BE2C (cell line): ENCODE measurements around the gene AGO4.
"Not testable (repeated sequence)": the region's sequence is repeated elsewhere in the genome, so short reads cannot be mapped to it uniquely, and the experiment has no call there.

Experiments
- DNase-seq: peaks from one replicate; pipeline ENCODE4 v3.0.0-alpha.2; 2020
- H3K27me3 ChIP-seq: fragments of 250-450 bp; sonication (Bioruptor Pico); 2 replicates; pipeline ENCODE4 v1.5.1; 2020; ENCODE audit warnings: mild to moderate bottlenecking
- H3K36me3 ChIP-seq: fragments of 250-450 bp; sonication (Bioruptor Pico); 2 replicates; pipeline ENCODE4 v1.5.1; 2020; ENCODE audit warnings: mild to moderate bottlenecking
- H3K4me1 ChIP-seq: fragments of 250-450 bp; sonication (Bioruptor Pico); 2 replicates; pipeline ENCODE4 v1.5.1; 2020
- H3K4me3 ChIP-seq: 2 replicates; pipeline ENCODE4 v1.5.1; 2011; ENCODE audit warnings: low read depth, low read length
- H3K9me3 ChIP-seq: fragments of 250-450 bp; sonication (Bioruptor Pico); 2 replicates; pipeline ENCODE4 v1.5.1; 2020
- CTCF ChIP-seq: IDR thresholded peaks from 2 replicates; pipeline ENCODE4 v1.5.1; 2012; ENCODE audit warnings: mild to moderate bottlenecking, low read depth, low read length

The AGO4 gene

GRCh38 chr1:35790670-35791069 is 17.1 kb upstream of the AGO4 start:
- Histone ChIP-seq H3K27me3 (no peaks in the 10 kb centered on the region), H3K4me3 (no peak overlapping the region), H3K9me3 (no peaks in the 10 kb centered on the region), H3K4me1 (no peaks in the 10 kb centered on the region), H3K36me3 (no peaks in the 10 kb centered on the region)
- no peak for DNase-seq
- no peak for TF ChIP-seq CTCF

- Histone ChIP-seq H3K9me3 (no peaks in the 10 kb centered on the region), H3K27me3 (no peaks in the 10 kb centered on the region), H3K36me3 (no peaks in the 10 kb centered on the region), H3K4me3 (no peak overlapping the region), H3K4me1 (no peaks in the 10 kb centered on the region)
- no peak for DNase-seq
- TF ChIP-seq CTCF: no peak
These were observed 12.5 kb upstream of the AGO4 start for GRCh38 chr1:35795295-35795694.

GRCh38 chr1:35797380-35797779 is 10.4 kb upstream of the AGO4 start:
- DNase-seq: no peak
- no peak for TF ChIP-seq CTCF
- no peaks in the 10 kb centered on the region for H3K36me3 ChIP-seq
- no peak overlapping the region for H3K4me3 ChIP-seq
- no peaks in the 10 kb centered on the region for H3K9me3 ChIP-seq
- H3K4me1 ChIP-seq: no peaks in the 10 kb centered on the region
- no peaks in the 10 kb centered on the region for H3K27me3 ChIP-seq

GRCh38 chr1:35798019-35798418 is 9.8 kb upstream of the AGO4 start:
- not testable (repeated sequence) for H3K27me3 ChIP-seq, H3K36me3 ChIP-seq, H3K9me3 ChIP-seq, DNase-seq, H3K4me1 ChIP-seq, H3K4me3 ChIP-seq

- H3K27me3 ChIP-seq, H3K9me3 ChIP-seq, H3K4me3 ChIP-seq, DNase-seq, H3K4me1 ChIP-seq, H3K36me3 ChIP-seq: not testable (repeated sequence)
These were observed 7.5 kb upstream of the AGO4 start for GRCh38 chr1:35800167-35800887.

GRCh38 chr1:35808450-35809113 is 766 bp downstream of the AGO4 start:
- Histone ChIP-seq H3K4me1 (peaks cover 4% of the 10 kb centered on the region; the same call in 1 of the 2 replicates), H3K36me3 (no peaks in the 10 kb centered on the region), H3K9me3 (no peaks in the 10 kb centered on the region), H3K27me3 (no peaks in the 10 kb centered on the region), H3K4me3 (peak overlapping the region; percentile 67)
- DNase-seq: peak; percentile 17
- no peak for TF ChIP-seq CTCF
